CD8-positive, alpha-beta memory T cell (primary cell): ENCODE data around the gene PPP2R5C. TPM values are rescaled to one million over a fixed set of nuclear protein-coding genes. Genes with fewer than 3 reads are reported as not detected.

Experiments used
- CTCF ChIA-PET: fragments of 350-600 bp; sonication (Branson Sonifier 250); formaldehyde crosslinking; loops from one replicate; lab custom pipeline; 2021; ENCODE audit warnings: antibody characterized with exemption; lab: Charles Lee
- POLR2A ChIA-PET: fragments of 350-600 bp; sonication (Branson Sonifier 250); formaldehyde crosslinking; loops from one replicate; lab custom pipeline; 2021; ENCODE audit warnings: antibody characterized with exemption; lab: Charles Lee
- DNase-seq, 5 donors: peaks; one replicate each; pipeline versions ENCODE4 v3.0.0 to v3.0.0-alpha.2; 2020 to 2022; ENCODE audit warnings: mixed read lengths in 1 of 5
- H3K27ac ChIP-seq: one replicate; pipeline ENCODE4 v1.7.0; 2013; ENCODE audit warnings: low read depth, mild to moderate bottlenecking, low read length, moderate library complexity
- H3K27me3 ChIP-seq: 2 replicates; pipeline ENCODE4 v1.7.0; 2013; ENCODE audit warnings: low read length, mild to moderate bottlenecking; ENCODE audit not compliant: insufficient read depth, poor library complexity, severe bottlenecking
- H3K36me3 ChIP-seq: 2 replicates; pipeline ENCODE4 v1.7.0; 2013; ENCODE audit warnings: mild to moderate bottlenecking, low read length, moderate library complexity; ENCODE audit not compliant: insufficient read depth
- H3K4me1 ChIP-seq: 2 replicates; pipeline ENCODE4 v1.7.0; 2013; ENCODE audit warnings: mild to moderate bottlenecking, low read length, moderate library complexity; ENCODE audit not compliant: insufficient read depth
- H3K4me3 ChIP-seq: 2 replicates; pipeline ENCODE4 v1.7.0; 2013; ENCODE audit warnings: mild to moderate bottlenecking, low read length
- H3K9me3 ChIP-seq: 2 replicates; pipeline ENCODE4 v1.7.0; 2013; ENCODE audit warnings: mild to moderate bottlenecking, low read length
- H3K27ac Mint-ChIP-seq, 8 donors: one replicate each; pipeline ENCODE4 v1.8.0; 2020 to 2021; ENCODE audit warnings: mixed read lengths in 8 of 8, mild to moderate bottlenecking in 6 of 8, inconsistent platforms in 3 of 8, moderate library complexity in 3 of 8
- H3K27me3 Mint-ChIP-seq, 2 donors: one replicate each; pipeline ENCODE4 v1.8.0; 2020 to 2021; ENCODE audit warnings: mixed read lengths in 2 of 2, mild to moderate bottlenecking in 1 of 2, moderate library complexity in 1 of 2
- H3K36me3 Mint-ChIP-seq, 3 donors: one replicate each; pipeline ENCODE4 v1.8.0; 2020 to 2021; ENCODE audit warnings: mixed read lengths in 3 of 3, inconsistent platforms in 1 of 3, mild to moderate bottlenecking in 1 of 3
- H3K4me1 Mint-ChIP-seq, 3 donors: one replicate each; pipeline ENCODE4 v1.8.0; 2020 to 2021; ENCODE audit warnings: mixed read lengths in 3 of 3, inconsistent platforms in 1 of 3, mild to moderate bottlenecking in 1 of 3
- H3K4me3 Mint-ChIP-seq, 7 donors: one replicate each; pipeline ENCODE4 v1.8.0; 2020 to 2021; ENCODE audit warnings: mixed read lengths in 7 of 7, mild to moderate bottlenecking in 6 of 7, moderate library complexity in 4 of 7, inconsistent platforms in 2 of 7
- H3K9me3 Mint-ChIP-seq, 5 donors: one replicate each; pipeline ENCODE4 v1.8.0; 2020 to 2022; ENCODE audit warnings: mixed read lengths in 5 of 5, mild to moderate bottlenecking in 3 of 5, moderate library complexity in 2 of 5, inconsistent platforms in 1 of 5
- polyA plus RNA-seq: library from polyadenylated mRNA; unstranded; fragments of 300-500 nt; fragmentation: Illumina TruSeq; gene quantifications from one replicate; pipeline ENCODE4 v1.2.3, GENCODE V29; 2021
- total RNA-seq, 2 experiments: library from RNA; stranded (reverse); gene quantifications; one replicate each; pipeline ENCODE4 v1.2.3, GENCODE V29; 2021

PPP2R5C gene
- total and polyA plus RNA-seq, 3 experiments from 2014 or later: 278 to 342 (median 307) TPM

DNA sequence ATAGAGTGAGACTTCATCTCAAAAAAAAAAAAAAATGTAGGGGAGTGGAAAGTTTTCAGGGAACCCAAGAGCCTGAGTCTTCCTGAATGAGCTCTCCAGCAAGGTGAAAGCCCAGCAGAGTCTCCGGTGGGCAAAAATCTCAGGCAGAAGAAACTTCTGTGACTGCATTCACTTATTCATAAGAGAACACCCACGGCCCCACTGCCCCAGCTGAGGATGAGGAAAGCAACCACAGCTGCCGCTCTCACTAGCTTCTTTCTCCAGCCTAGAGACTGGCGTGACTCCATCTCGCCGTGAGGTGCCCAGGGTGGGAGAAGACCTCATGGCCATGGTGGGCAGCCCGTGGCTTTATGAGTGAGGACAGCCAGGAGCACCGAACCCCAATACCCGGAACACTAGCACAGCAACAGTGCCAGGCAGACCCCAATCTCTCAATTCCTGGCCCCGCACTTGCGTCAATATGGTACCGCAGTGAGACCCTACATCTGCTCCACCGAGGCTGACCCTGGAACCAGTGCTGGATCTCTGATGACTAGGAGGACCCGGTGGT is 173.2 kb downstream of the PPP2R5C start:
- POLR2A ChIA-PET: no interaction called here
- CTCF ChIA-PET: interaction anchor here (1.2 kb wide), 1 partner anchor 164 kb away, joined by 4 read pairs; no protein-coding TSS in a partner anchor
- no peaks in the 10 kb centered on the region for H3K9me3 Mint-ChIP-seq

DNA sequence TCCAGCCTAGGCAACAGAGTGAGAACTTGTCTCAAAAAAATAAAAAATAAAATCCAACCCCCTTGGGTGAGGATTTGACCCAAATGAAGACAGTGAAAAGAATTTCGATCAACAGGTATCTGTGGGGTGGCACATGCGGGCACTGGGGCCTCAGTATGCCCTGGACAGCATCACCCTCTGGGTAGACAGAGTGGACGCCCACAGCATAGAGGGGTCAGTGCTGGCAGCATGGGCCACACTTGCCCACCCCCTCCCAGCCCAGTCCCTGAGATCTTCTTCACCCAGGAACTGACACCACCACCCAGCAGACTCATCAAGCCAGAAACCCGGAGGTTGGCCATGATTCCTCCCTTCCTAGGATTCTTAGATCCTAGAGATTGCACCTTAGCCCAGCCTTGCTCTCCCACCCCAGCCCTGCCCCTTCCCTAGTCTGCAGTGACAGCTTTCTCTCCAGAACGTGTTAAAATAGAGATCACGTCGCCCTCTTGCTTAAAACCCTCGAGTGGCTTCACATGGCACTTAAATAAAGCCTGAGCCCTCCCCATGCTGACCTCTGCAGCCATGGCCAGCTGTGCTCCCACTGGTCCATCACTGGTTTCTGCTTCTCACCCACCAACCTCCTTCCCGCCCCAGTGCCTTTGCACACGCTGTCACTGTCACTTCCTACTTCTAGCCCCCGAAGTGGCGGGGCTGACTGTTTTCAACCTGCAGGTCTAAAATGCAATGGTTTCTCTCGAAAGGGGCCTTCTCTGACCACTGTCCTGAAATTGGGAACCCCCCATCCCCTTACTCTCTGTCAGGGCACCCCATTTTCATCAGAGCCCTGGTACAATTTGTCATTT is 176.6 kb downstream of the PPP2R5C start:
- H3K4me1 Mint-ChIP-seq: peaks cover 0 to 4% (median 0%) of the 10 kb centered on the region in 3 donors
- no peaks in the 10 kb centered on the region for H3K9me3 Mint-ChIP-seq
- H3K27me3 Mint-ChIP-seq: peaks cover 16 to 33% of the 10 kb centered on the region in 2 donors
- no peak for DNase-seq
- ChIA-PET POLR2A (no interaction called here), CTCF (no interaction called here)
- H3K4me3 Mint-ChIP-seq: no peak overlapping the region
- no peaks in the 10 kb centered on the region for H3K27me3 ChIP-seq
- peak overlapping the region in 1 of 8 donors; percentile 49 for H3K27ac Mint-ChIP-seq
- H3K27ac ChIP-seq: no peak overlapping the region
- H3K36me3 ChIP-seq: no peaks in the 10 kb centered on the region
- no peaks in the 10 kb centered on the region for H3K9me3 ChIP-seq
- H3K4me1 ChIP-seq: no peaks in the 10 kb centered on the region
- no peaks in the 10 kb centered on the region for H3K36me3 Mint-ChIP-seq
- no peak overlapping the region for H3K4me3 ChIP-seq

More for the DNA sequence above, 173.2 kb downstream of the PPP2R5C start:
- no peak for DNase-seq
- Histone ChIP-seq H3K4me3 (no peak overlapping the region), H3K4me1 (no peaks in the 10 kb centered on the region), H3K27ac (no peak overlapping the region), H3K9me3 (no peaks in the 10 kb centered on the region), H3K36me3 (peaks cover under 1% of the 10 kb centered on the region), H3K27me3 (no peaks in the 10 kb centered on the region)
- Mint-ChIP-seq H3K36me3 (no peaks in the 10 kb centered on the region), H3K4me3 (no peak overlapping the region), H3K4me1 (peaks cover 0 to 4% (median 0%) of the 10 kb centered on the region in 3 donors), H3K27ac (no peak overlapping the region), H3K27me3 (peaks cover 5 to 8% of the 10 kb centered on the region in 2 donors)

DNA sequence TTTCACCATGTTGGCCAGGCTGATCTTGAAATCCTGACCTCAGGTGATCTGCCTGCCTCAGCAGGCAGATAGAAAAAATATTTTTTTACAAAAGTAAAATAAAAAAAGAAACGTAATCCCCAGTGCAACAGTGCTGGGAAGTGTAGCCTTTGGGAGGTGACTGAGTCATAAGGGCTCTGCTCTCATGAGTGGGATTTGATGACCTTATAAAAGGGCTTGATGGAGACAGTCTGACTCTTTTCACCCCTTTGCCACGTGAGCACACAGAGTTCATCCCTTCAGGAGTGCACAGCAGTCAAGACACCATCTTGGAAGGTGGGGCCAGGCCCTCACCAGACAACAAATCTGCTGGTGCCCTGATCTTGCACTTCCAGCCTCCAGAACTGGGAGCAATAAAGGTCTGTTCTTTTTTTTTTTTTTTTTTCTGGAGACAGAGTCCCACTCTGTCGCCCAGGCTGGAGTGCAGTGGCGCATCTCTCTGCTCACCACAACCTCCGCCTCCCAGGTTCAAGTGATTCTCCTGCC is 178.2 kb downstream of the PPP2R5C start:
- Histone ChIP-seq H3K27me3 (no peaks in the 10 kb centered on the region), H3K36me3 (no peaks in the 10 kb centered on the region), H3K4me3 (no peak overlapping the region), H3K27ac (no peak overlapping the region), H3K9me3 (no peaks in the 10 kb centered on the region), H3K4me1 (no peaks in the 10 kb centered on the region)
- Mint-ChIP-seq H3K36me3 (no peaks in the 10 kb centered on the region), H3K27ac (no peak overlapping the region), H3K4me3 (no peak overlapping the region), H3K4me1 (peaks cover 0 to 4% (median 0%) of the 10 kb centered on the region in 3 donors), H3K9me3 (no peaks in the 10 kb centered on the region), H3K27me3 (peaks cover 16 to 44% of the 10 kb centered on the region in 2 donors)
- ChIA-PET POLR2A (no interaction called here), CTCF (no interaction called here)
- peak in 1 of 5 donors; percentile 1 for DNase-seq

DNA sequence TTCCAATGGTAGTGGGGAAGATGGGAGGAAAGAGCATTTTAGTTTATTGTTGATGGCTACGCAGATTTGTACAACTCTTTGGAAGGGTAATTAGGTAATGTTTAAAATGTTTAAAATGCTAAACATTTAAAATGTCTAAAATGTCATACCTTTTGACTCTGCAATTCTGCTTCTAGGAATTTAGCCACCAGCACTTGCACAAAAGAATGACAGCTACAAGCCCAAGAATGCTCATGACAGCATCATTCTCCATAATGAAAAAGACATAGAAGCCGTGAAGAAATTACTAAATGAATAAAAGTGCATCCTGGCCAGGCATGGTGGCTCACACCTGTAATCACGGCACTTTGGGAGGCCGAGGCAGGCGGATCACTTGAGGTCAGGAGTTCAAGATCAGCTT is 182.9 kb downstream of the PPP2R5C start:
- CTCF ChIA-PET: no interaction called here
- Histone ChIP-seq H3K9me3 (no peaks in the 10 kb centered on the region), H3K4me3 (no peak overlapping the region), H3K27ac (no peak overlapping the region), H3K4me1 (peaks cover 13% of the 10 kb centered on the region), H3K27me3 (no peaks in the 10 kb centered on the region), H3K36me3 (no peaks in the 10 kb centered on the region)
- POLR2A ChIA-PET: interaction anchor here (0.7 kb wide), 2 partner anchors 15 to 22 kb away, joined by 3 read pairs; no protein-coding TSS in a partner anchor
- H3K27me3 Mint-ChIP-seq: peaks cover 19 to 53% of the 10 kb centered on the region in 2 donors
- no peak for DNase-seq
- H3K4me3 Mint-ChIP-seq: peak overlapping the region in 1 of 7 donors; percentile 33
- peaks cover 0 to 9% (median 0%) of the 10 kb centered on the region in 3 donors for H3K36me3 Mint-ChIP-seq
- H3K4me1 Mint-ChIP-seq: peaks cover 21 to 25% (median 24%) of the 10 kb centered on the region in 3 donors
- peaks cover 0 to 1% (median 0%) of the 10 kb centered on the region in 5 donors for H3K9me3 Mint-ChIP-seq
- H3K27ac Mint-ChIP-seq: peak overlapping the region in 1 of 8 donors; percentile 31

DNA sequence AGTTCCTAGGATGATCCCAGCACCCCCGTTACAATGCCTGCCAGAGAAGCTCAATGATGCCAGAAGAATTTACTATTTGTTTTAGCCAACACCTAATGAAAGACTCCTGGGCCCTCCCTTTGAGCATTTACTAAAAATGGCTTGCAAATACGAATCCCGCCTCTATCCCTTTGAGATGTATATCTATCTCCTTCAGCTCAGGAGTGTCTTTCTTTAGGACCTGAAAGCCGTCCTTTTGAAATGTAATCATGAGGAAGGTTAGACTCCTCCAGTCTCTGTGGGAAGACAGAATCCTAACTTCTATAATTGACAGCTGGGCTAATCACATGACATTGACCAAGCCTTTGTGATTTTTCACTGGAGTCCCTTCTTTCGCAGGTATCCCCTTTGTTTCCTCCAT is 183.7 kb downstream of the PPP2R5C start:
- peaks cover 19 to 52% of the 10 kb centered on the region in 2 donors for H3K27me3 Mint-ChIP-seq

DNA sequence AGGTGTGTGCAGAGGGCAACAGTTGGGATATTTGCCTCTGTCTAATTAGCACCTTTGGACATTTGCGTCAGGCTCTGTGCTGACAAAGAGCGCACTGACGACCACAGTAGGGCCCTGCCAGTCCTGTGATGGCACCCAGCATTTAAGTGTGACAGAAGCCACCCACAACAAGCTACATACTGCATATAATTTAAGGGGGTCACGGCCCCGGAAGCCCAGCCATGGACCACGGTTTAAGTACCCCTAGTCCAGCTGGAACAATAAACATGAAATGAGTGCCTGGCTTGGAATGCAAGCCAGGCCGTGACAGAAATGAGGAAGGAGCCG is 186.0 kb downstream of the PPP2R5C start:
- H3K36me3 Mint-ChIP-seq: peaks cover 0 to 9% (median 0%) of the 10 kb centered on the region in 3 donors
- H3K36me3 ChIP-seq: no peaks in the 10 kb centered on the region
- peaks cover 13% of the 10 kb centered on the region for H3K4me1 ChIP-seq
- peak overlapping the region; percentile 88 to 98 (median 96) for H3K4me3 Mint-ChIP-seq
- DNase-seq: peak in 1 of 5 donors; percentile 10
- peaks cover 11 to 32% of the 10 kb centered on the region in 2 donors for H3K27me3 Mint-ChIP-seq
- peak overlapping the region; percentile 83 for H3K4me3 ChIP-seq
- H3K9me3 ChIP-seq: no peaks in the 10 kb centered on the region
- H3K27me3 ChIP-seq: no peaks in the 10 kb centered on the region
- H3K4me1 Mint-ChIP-seq: peaks cover 22 to 26% (median 25%) of the 10 kb centered on the region in 3 donors
- H3K27ac Mint-ChIP-seq: peak overlapping the region; percentile 98 to 100 (median 100)
- H3K27ac ChIP-seq: peak overlapping the region; percentile 94
- ChIA-PET CTCF (interaction anchor here (0.6 to 1.4 kb wide), 3 partner anchors 17 to 369 kb away, joined by 3 to 4 read pairs (median 3); partner anchors contain the start of gene DYNC1H1), POLR2A (interaction anchor here (0.8 to 1.3 kb wide), 3 partner anchors 23 to 241 kb away, joined by 3 to 4 read pairs (median 3); no protein-coding TSS in a partner anchor)
- peaks cover 0 to 1% (median 0%) of the 10 kb centered on the region in 5 donors for H3K9me3 Mint-ChIP-seq

More for the DNA sequence above, 183.7 kb downstream of the PPP2R5C start:
- POLR2A ChIA-PET: interaction anchor here (0.7 kb wide), 1 partner anchor 21 kb away, joined by 3 read pairs; no protein-coding TSS in a partner anchor
- CTCF ChIA-PET: interaction anchor here (0.6 kb wide), 1 partner anchor 12 kb away, joined by 3 read pairs; no protein-coding TSS in a partner anchor
- DNase-seq: no peak
- peaks cover 13% of the 10 kb centered on the region for H3K4me1 ChIP-seq
- no peaks in the 10 kb centered on the region for H3K27me3 ChIP-seq
- H3K9me3 ChIP-seq: no peaks in the 10 kb centered on the region
- peaks cover 0 to 9% (median 0%) of the 10 kb centered on the region in 3 donors for H3K36me3 Mint-ChIP-seq
- H3K9me3 Mint-ChIP-seq: peaks cover 0 to 1% (median 0%) of the 10 kb centered on the region in 5 donors
- no peaks in the 10 kb centered on the region for H3K36me3 ChIP-seq
- peak overlapping the region in 1 of 7 donors; percentile 69 for H3K4me3 Mint-ChIP-seq
- H3K4me3 ChIP-seq: no peak overlapping the region
- peak overlapping the region in 5 of 8 donors; percentile 18 to 83 (median 53) for H3K27ac Mint-ChIP-seq
- H3K4me1 Mint-ChIP-seq: peaks cover 22 to 26% (median 25%) of the 10 kb centered on the region in 3 donors
- no peak overlapping the region for H3K27ac ChIP-seq

DNA sequence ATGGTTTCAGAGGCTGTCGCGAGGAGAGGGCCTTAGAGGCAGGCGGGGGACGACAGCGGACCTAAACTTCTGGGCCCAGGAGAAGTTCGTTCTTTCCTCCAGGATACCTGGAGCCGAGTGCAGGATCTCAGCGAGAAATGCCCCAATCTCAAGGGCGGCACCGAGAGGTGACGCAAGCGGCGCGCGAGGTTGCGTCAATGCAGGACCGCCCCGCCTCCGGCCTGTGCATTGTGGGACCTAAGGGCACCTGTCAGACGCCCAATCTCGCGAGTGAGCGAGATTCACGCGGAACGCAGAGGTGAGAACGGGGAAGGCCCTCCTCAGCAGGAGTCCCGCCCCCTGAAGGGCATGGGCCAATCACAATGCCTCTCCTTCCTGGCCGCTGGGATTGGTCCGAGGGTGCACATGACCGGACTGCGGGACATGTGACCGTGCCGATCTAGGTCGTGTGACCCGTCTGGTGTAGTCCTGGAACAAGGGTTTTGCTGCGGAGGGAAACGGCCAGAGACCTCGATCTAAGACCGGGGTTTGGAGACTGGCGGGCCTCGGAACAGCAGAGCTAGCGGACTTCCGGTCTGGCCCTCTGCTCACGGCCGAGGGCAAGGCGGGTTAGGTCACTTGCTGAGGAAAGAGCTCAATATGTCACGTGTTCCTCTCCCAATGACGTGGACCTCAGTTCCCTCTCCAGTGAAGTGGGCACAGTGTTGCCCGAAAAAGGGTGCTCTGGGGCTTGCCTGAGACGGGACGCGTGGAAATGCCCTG is 186.6 kb downstream of the PPP2R5C start:
- no peaks in the 10 kb centered on the region for H3K27me3 ChIP-seq
- CTCF ChIA-PET: interaction anchor here (0.6 to 1.4 kb wide), 4 partner anchors 14 to 369 kb away, joined by 3 to 4 read pairs (median 3); partner anchors contain the start of gene DYNC1H1
- H3K36me3 Mint-ChIP-seq: peaks cover 0 to 9% (median 0%) of the 10 kb centered on the region in 3 donors
- peak; percentile 99 to 100 (median 100) for DNase-seq
- peak overlapping the region; percentile 94 for H3K27ac ChIP-seq
- peaks cover 7 to 29% of the 10 kb centered on the region in 2 donors for H3K27me3 Mint-ChIP-seq
- H3K4me1 ChIP-seq: peaks cover 13% of the 10 kb centered on the region
- H3K4me1 Mint-ChIP-seq: peaks cover 22 to 26% (median 25%) of the 10 kb centered on the region in 3 donors
- H3K4me3 ChIP-seq: peak overlapping the region; percentile 96
- H3K9me3 Mint-ChIP-seq: peaks cover 0 to 1% (median 0%) of the 10 kb centered on the region in 5 donors
- H3K27ac Mint-ChIP-seq: peak overlapping the region; percentile 98 to 100 (median 100)
- H3K36me3 ChIP-seq: no peaks in the 10 kb centered on the region
- H3K4me3 Mint-ChIP-seq: peak overlapping the region; percentile 88 to 98 (median 96)
- no peaks in the 10 kb centered on the region for H3K9me3 ChIP-seq
- POLR2A ChIA-PET: interaction anchor here (0.5 to 1.4 kb wide), 12 partner anchors 15 to 369 kb away, joined by 3 to 5 read pairs (median 3); no protein-coding TSS in a partner anchor
